GM12891 (cell line): ENCODE results near the gene CADM1.
A peak's percentile ranks its signal among the peaks of the same experiment; 100 is the strongest.

Experiments used
- DNase-seq: peaks from one replicate; pipeline ENCODE4 v3.0.0; 2011; ENCODE audit warnings: low spot score; ENCODE audit not compliant: insufficient read length
- FAIRE-seq: peaks from 2 replicates; lab custom pipeline; 2011; peaks lifted over from hg19 to GRCh38; lab: Jason Lieb, UNC
- PAX5 ChIP-seq: IDR thresholded peaks from 2 replicates; pipeline ENCODE4 v1.6.1; 2011; ENCODE audit warnings: low read length, moderate library complexity, mild to moderate bottlenecking; ENCODE audit not compliant: insufficient read depth, severe bottlenecking
- POLR2A ChIP-seq: IDR thresholded peaks from 2 replicates; pipeline ENCODE4 v1.6.1; 2011; ENCODE audit warnings: low read depth, low read length, control low read depth
- POLR2AphosphoS5 ChIP-seq: IDR thresholded peaks from 2 replicates; pipeline ENCODE4 v1.6.1; 2011; ENCODE audit warnings: low read depth, low read length, control low read depth
- POU2F2 ChIP-seq: IDR thresholded peaks from 2 replicates; pipeline ENCODE4 v1.6.1; 2011; ENCODE audit warnings: low read depth, mild to moderate bottlenecking, control low read depth, low read length, moderate library complexity
- SPI1 ChIP-seq: IDR thresholded peaks from 2 replicates; pipeline ENCODE4 v1.6.1; 2011; ENCODE audit warnings: low read depth, low read length, control low read depth
- TAF1 ChIP-seq: IDR thresholded peaks from 2 replicates; pipeline ENCODE4 v1.6.1; 2011; ENCODE audit warnings: low read depth, low read length, control low read depth

Gene CADM1

GRCh38 chr11:115207916-115208315, 296.3 kb downstream of the CADM1 start:
- DNase-seq (no peak), FAIRE-seq (no peak)
- no peak for TF ChIP-seq SPI1
- TF ChIP-seq POU2F2 = no peak
- TF ChIP-seq TAF1 = no peak
- TF ChIP-seq POLR2A = no peak

- FAIRE-seq = no peak
- DNase-seq = no peak
- TF ChIP-seq PAX5 = no peak
- TF ChIP-seq POLR2A = no peak
- no peak for TF ChIP-seq POLR2AphosphoS5
- no peak for TF ChIP-seq POU2F2
- no peak for TF ChIP-seq TAF1
- TF ChIP-seq SPI1 = no peak
Measured at GRCh38 chr11:115207166-115207591, 297.0 kb downstream of the CADM1 start.

DNA sequence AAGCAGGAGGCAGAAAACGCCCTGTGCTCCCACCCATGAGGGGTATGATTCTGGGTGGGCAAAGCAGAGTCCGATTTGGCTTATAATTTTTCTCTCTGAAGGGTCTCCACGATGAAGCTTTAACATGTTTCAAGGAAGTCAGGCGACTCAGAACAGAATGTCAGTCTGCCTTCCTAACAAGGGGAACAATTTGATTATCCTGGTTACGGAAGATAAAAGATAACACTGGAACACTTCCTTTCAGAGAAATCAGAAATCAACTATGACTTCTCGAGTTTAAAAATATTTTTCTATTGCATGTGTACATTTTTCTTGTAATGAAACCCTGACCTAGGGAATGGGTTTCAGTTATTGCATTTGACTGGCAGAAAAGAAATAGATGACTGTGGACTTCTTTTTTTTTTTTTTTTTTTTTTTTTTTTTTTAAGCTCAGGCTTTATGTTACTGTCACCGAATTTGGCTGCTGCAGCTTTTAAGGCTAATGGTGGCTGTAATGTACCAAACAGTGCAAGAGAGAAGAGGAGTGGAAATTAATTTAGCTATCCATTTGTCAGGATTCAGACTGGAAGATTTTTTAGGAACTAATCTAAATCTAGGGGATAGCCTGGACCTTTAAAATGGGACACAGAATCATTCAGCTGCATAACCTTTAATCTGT, 297.7 kb downstream of the CADM1 start:
- no peak for FAIRE-seq
- no peak for DNase-seq

GRCh38 chr11:115202900-115203552, 301.2 kb downstream of the CADM1 start:
- FAIRE-seq (no peak), DNase-seq (no peak)
- TF ChIP-seq POU2F2 = no peak

More for the DNA sequence above, 297.7 kb downstream of the CADM1 start:
- TF ChIP-seq POLR2A (no peak), POU2F2 (no peak)

- FAIRE-seq (no peak), DNase-seq (no peak)
- TF ChIP-seq POLR2AphosphoS5 (no peak), TAF1 (no peak), POLR2A (no peak), PAX5 (no peak), POU2F2 (no peak), SPI1 (no peak)
Measured at GRCh38 chr11:115202074-115202473, 302.1 kb downstream of the CADM1 start.

DNA sequence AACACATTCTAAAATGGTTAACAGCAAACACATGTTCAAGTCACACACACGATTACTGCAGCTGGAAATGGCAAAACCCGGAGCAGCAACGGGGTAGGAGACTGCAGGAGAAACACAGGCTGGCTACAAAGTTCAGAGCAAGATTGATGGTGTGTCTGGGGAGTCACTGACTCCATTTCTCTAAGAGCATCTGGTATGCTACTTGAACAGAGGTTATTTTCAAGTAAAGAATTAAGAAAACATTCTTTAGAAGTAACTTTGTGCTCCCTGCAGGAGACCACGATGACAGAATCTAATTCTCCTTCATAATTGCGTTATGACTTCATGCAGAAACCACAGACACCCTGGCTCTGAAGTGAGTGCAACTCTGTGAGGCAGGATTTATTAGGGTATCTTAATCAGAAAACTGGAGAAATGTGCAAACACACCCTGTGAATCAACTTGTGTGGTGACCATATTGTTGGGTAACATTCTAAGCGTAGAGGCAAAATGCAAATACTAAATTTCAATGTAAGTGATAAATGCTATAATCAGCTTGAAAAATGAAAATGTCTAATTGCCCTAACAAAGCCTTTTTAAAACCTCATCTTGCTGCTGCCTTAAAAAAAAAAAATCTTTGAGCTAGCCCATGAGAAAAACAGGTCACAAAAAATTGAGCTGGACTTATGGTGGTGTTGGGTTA, 303.0 kb downstream of the CADM1 start:
- TF ChIP-seq POU2F2 = no peak
- no peak for TF ChIP-seq POLR2AphosphoS5
- TF ChIP-seq PAX5 = no peak
- no peak for TF ChIP-seq TAF1
- TF ChIP-seq POLR2A = no peak
- no peak for TF ChIP-seq SPI1
- DNase-seq = no peak
- FAIRE-seq = no peak

- FAIRE-seq (no peak), DNase-seq (no peak)
- TF ChIP-seq POLR2A = no peak
- TF ChIP-seq PAX5 = no peak
- no peak for TF ChIP-seq POLR2AphosphoS5
- TF ChIP-seq POU2F2 = no peak
- no peak for TF ChIP-seq SPI1
- TF ChIP-seq TAF1 = no peak
Measured at GRCh38 chr11:115199481-115200069, 304.6 kb downstream of the CADM1 start.

DNA sequence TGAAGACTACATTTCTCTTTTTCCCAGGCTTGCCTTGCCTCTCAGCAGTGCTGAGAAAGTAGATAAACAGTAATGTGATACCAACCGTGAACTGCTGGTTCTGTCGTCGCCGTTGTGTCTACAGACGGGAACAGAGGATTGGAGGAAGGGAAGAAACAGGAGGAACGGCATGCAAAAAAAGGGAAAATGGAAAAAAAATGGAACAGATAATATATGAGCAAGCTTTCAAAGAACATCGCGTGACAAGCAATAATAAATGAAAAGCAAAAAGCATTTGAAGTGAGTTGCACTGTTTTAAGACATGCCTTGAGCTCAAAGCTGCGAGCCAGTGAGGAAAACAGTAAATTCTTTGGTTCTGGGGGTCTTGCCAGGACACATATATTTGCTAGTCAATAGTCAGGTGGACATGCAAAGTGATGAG, 305.9 kb downstream of the CADM1 start:
- DNase-seq (no peak), FAIRE-seq (no peak)
- TF ChIP-seq SPI1 = no peak
- TF ChIP-seq POLR2A = no peak
- TF ChIP-seq PAX5 = no peak
- no peak for TF ChIP-seq POU2F2
- TF ChIP-seq POLR2AphosphoS5 = no peak
- TF ChIP-seq TAF1 = no peak

DNA sequence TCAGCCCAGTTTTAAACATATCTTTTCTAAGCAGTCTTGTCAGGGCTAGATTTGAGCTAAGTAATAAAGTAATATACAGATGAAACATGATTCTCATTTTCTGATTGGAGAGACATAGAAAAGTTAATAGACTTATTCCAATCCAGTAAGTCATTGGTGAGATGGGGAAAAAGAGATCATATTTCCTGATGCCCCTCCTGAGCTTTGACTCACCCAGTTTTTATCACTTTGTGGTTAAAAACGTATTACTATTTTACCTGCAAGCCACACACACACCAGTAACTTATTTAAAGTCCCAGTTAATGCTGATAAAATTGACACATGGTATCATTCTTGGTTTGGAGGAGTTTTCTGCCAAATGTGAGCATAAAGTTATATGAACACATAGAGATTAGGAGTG, 306.8 kb downstream of the CADM1 start:
- DNase-seq (no peak), FAIRE-seq (no peak)
- TF ChIP-seq PAX5 (no peak), POU2F2 (no peak), TAF1 (no peak), POLR2A (no peak), SPI1 (no peak), POLR2AphosphoS5 (no peak)

DNA sequence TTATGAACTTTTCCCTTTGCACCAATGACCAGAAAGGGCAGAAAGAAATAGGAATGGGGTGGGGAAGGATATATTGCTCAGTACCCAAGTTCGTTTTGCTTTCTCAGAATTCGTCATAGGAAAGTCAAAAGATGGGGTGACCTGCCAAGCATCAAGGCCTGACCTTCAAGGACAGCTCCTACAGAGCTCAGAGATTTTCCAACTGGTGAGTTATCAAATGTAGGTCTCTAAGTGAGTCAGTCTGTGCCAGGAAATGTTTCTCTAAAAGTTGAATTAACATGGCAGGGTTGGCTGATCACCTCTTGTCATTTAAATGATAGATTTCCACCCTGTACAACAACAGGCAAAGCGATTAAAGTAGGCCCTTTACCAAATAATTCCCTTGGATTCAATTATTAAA, 307.2 kb downstream of the CADM1 start:
- TF ChIP-seq POLR2A = no peak
- no peak for TF ChIP-seq POU2F2
- TF ChIP-seq POLR2AphosphoS5 = no peak
- TF ChIP-seq TAF1 = no peak
- TF ChIP-seq SPI1 = no peak
- TF ChIP-seq PAX5 = no peak
- FAIRE-seq (no peak), DNase-seq (no peak)

- TF ChIP-seq POU2F2 = 0 out of 2 replicates have a peak, but pooled peaks have one; percentile 45
- no peak for TF ChIP-seq TAF1
- FAIRE-seq = peak; percentile 85
- DNase-seq = no peak
Measured at GRCh38 chr11:115194802-115195110, 309.5 kb downstream of the CADM1 start.
